Mammary epithelial cell (primary cell): ENCODE data around the gene DMAC2L.

ENCODE experiments used
- CTCF ChIP-seq, 2 donors: IDR thresholded peaks in 1 of 2; conservative IDR thresholded peaks in 1 of 2; 2 replicates each; pipeline ENCODE4 v1.5.1; 2011 to 2012; ENCODE audit warnings: inconsistent platforms in 2 of 2, low read length in 2 of 2, mild to moderate bottlenecking in 2 of 2, control low read depth in 1 of 2, low read depth in 1 of 2; ENCODE audit not compliant: insufficient read depth in 1 of 2; ENCODE audit errors: extremely low read depth in 1 of 2
- EZH2 ChIP-seq: IDR thresholded peaks from 2 replicates; pipeline ENCODE4 v1.6.1; 2012; ENCODE audit warnings: low read length, inconsistent platforms, borderline replicate concordance

GRCh38 chr14:50288146-50288545 lies 24.0 kb upstream of the DMAC2L start:
- TF ChIP-seq CTCF (conservative IDR thresholded peaks at IDR 0.05 in 1 of 2, IDR thresholded peaks at IDR 0.05 in 1 of 2; ENCODE audit: extremely low read depth in 1 of 2, insufficient read depth in 1 of 2, low read depth in 1 of 2, low read length in 2 of 2) (no peak), EZH2 (no peak)
